Kidney epithelial cell (primary cell): ENCODE results near the gene LRRN2. TPM values are rescaled to one million over a fixed set of nuclear protein-coding genes. Genes with fewer than 3 reads are reported as not detected.
"Not testable (repeated sequence)": the region's sequence is repeated elsewhere in the genome, so short reads cannot be mapped to it uniquely, and the experiment has no call there.

Source experiments
- DNase-seq: peaks from one replicate; pipeline ENCODE4 v3.0.0-alpha.2; 2010; ENCODE audit warnings: low read depth
- H3K27me3 ChIP-seq: 2 replicates; pipeline ENCODE4 v1.6.0; 2011; ENCODE audit warnings: low read length; ENCODE audit not compliant: control insufficient read depth, insufficient read depth
- H3K36me3 ChIP-seq: 2 replicates; pipeline ENCODE4 v1.5.1; 2011; ENCODE audit warnings: low read length; ENCODE audit not compliant: control insufficient read depth, insufficient read depth
- H3K4me3 ChIP-seq: 2 replicates; pipeline ENCODE4 v1.5.1; 2011; ENCODE audit warnings: low read depth, mild to moderate bottlenecking, control low read depth, low read length
- CTCF ChIP-seq: IDR thresholded peaks from 2 replicates; pipeline ENCODE4 v1.5.1; 2011; ENCODE audit warnings: mild to moderate bottlenecking, moderate library complexity, low read length, control low read depth, inconsistent platforms; ENCODE audit not compliant: insufficient read depth, poor library complexity, severe bottlenecking
- total RNA-seq: library from RNA; depleted of rRNA; stranded (reverse); fragments of >200 nt; gene quantifications from 2 replicates; pipeline ENCODE4 v1.2.3, GENCODE V29; 2015

LRRN2 gene
- total RNA-seq, 1 donor from 2014 or later, result 7.6 TPM

- no peak for DNase-seq
- TF ChIP-seq CTCF, result peak; percentile 25
- Histone ChIP-seq H3K27me3 (peaks cover 2% of the 10 kb centered on the region), H3K36me3 (no peaks in the 10 kb centered on the region), H3K4me3 (no peak overlapping the region)
Measured at GRCh38 chr1:204692325-204692840, 6.8 kb upstream of the LRRN2 start.

- not testable (repeated sequence) for DNase-seq, H3K27me3 ChIP-seq, H3K4me3 ChIP-seq, H3K36me3 ChIP-seq
Measured at GRCh38 chr1:204691328-204691730, 5.8 kb upstream of the LRRN2 start.

- TF ChIP-seq CTCF, result no peak
- no peaks in the 10 kb centered on the region for H3K36me3 ChIP-seq
- H3K27me3 ChIP-seq, result peaks cover 28% of the 10 kb centered on the region
- no peak for DNase-seq
- no peak overlapping the region for H3K4me3 ChIP-seq
Measured at GRCh38 chr1:204688776-204689175, 3.2 kb upstream of the LRRN2 start.

- no peak for DNase-seq
- no peak for TF ChIP-seq CTCF
- Histone ChIP-seq H3K27me3 (peaks cover 31% of the 10 kb centered on the region), H3K4me3 (no peak overlapping the region), H3K36me3 (no peaks in the 10 kb centered on the region)
Measured at GRCh38 chr1:204688007-204688406, 2.5 kb upstream of the LRRN2 start.

GRCh38 chr1:204684571-204685235 lies 835 bp downstream of the LRRN2 start:
- TF ChIP-seq CTCF, result no peak
- Histone ChIP-seq H3K36me3 (no peaks in the 10 kb centered on the region), H3K27me3 (peaks cover 31% of the 10 kb centered on the region), H3K4me3 (peak overlapping the region; percentile 40)
- no peak for DNase-seq

- no peak for DNase-seq
- TF ChIP-seq CTCF, result no peak
- Histone ChIP-seq H3K4me3 (peak overlapping the region; percentile 40), H3K27me3 (peaks cover 31% of the 10 kb centered on the region), H3K36me3 (no peaks in the 10 kb centered on the region)
Measured at GRCh38 chr1:204684206-204684570, 1.4 kb downstream of the LRRN2 start.
